ENCODE results near the gene MS4A3. TPM values are rescaled to one million over a fixed set of nuclear protein-coding genes. Genes with fewer than 3 reads are reported as not detected.

MS4A3 gene
- total RNA-seq, 1 donor = 0.31 TPM

DNA sequence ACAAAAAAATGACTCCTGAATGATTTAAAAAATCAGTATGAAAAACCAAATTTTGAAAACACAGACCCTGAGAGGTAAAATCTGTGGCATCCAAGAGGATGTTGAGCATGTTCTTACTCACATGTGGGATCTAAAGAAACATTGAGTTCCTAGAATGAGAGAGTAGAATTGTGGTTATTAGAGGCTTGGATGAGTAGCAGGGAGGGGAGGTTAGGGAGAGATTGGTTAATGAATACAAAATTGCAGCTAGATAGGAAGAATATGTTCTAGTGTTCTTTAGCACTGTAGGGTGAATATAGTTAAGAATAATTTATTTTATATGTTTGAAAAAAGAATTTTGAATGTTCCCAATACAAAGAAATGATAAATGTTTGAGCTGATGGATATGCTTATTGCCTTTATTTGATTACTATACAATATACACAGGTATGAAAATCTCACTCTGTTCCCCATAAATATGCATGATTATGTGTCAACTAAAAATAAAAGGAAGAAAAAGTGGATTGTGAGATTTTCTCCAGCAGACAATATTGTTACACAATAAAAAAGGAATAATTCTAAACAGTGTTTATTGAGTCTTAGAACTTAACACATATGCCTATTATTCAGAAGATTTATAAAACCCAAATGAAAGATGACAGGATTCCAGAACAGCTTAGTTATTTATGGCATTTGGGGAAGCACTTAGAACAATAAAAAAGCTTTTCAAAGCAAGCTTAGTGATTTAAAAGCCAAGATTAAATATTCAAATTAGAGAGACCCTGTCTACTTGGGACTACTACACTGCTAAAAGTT lies 60.7 kb downstream of the MS4A3 start:
- H3K4me1 ChIP-seq (ENCODE audit: insufficient read depth, low read length) = peaks cover 23% of the 10 kb centered on the region
- H3K9me3 ChIP-seq (ENCODE audit: low read depth, low read length) = no peaks in the 10 kb centered on the region
- H3K4me3 ChIP-seq (ENCODE audit: low read length) = no peak overlapping the region
- H3K27me3 ChIP-seq (ENCODE audit: insufficient read depth, low read length) = no peaks in the 10 kb centered on the region

GRCh38 chr11:60118338-60118737 lies 61.9 kb downstream of the MS4A3 start:
- Histone ChIP-seq H3K27me3 (ENCODE audit: insufficient read depth, low read length) (no peaks in the 10 kb centered on the region), H3K4me1 (ENCODE audit: insufficient read depth, low read length) (peaks cover 23% of the 10 kb centered on the region), H3K9me3 (ENCODE audit: low read depth, low read length) (no peaks in the 10 kb centered on the region), H3K4me3 (ENCODE audit: low read length) (no peak overlapping the region)

GRCh38 chr11:60119710-60120109 lies 63.2 kb downstream of the MS4A3 start:
- H3K4me3 ChIP-seq (ENCODE audit: low read length) = no peak overlapping the region
- peaks cover 23% of the 10 kb centered on the region for H3K4me1 ChIP-seq (ENCODE audit: insufficient read depth, low read length)
- no peaks in the 10 kb centered on the region for H3K27me3 ChIP-seq (ENCODE audit: insufficient read depth, low read length)
- H3K9me3 ChIP-seq (ENCODE audit: low read depth, low read length) = no peaks in the 10 kb centered on the region

Other genes with a start within 250 kb of the MS4A3 start
- gene MRPL16, start 245.9 kb upstream of the MS4A3 start, total RNA-seq = 21.8 TPM
- not detected for gene CBLIF, start 211.2 kb upstream of the MS4A3 start, total RNA-seq
- gene TCN1, start 190.2 kb upstream of the MS4A3 start, total RNA-seq = 0.52 TPM
- not detected for gene OOSP3, start 177.9 kb upstream of the MS4A3 start, total RNA-seq
- not detected for gene OOSP1, start 118.2 kb upstream of the MS4A3 start, total RNA-seq
- gene OOSP4A, start 92.6 kb upstream of the MS4A3 start, total RNA-seq = not detected
- not detected for gene OOSP4B, start 39.5 kb upstream of the MS4A3 start, total RNA-seq
- gene OOSP2, start 16.3 kb upstream of the MS4A3 start, total RNA-seq = not detected
- 0.63 TPM for gene MS4A2, start 32.0 kb downstream of the MS4A3 start, total RNA-seq
- gene MS4A6A, start 126.4 kb downstream of the MS4A3 start, total RNA-seq = 237 TPM
- gene MS4A4E, start 186.5 kb downstream of the MS4A3 start, total RNA-seq = 1.4 TPM
- 3.0 TPM for gene MS4A4A, start 224.0 kb downstream of the MS4A3 start, total RNA-seq